SW 1271 (cell line): ENCODE data around the gene MPST.

ENCODE experiments used
- DNase-seq, 2 experiments: peaks; one replicate each; lab custom pipeline; 2025; lab: John Stamatoyannopoulos, UW

MPST gene

GRCh38 chr22:37079158-37079557, 59.6 kb downstream of the MPST start:
- DNase-seq = no peak
